PC-9 (cell line): ENCODE results near the gene PHF20. TPM values are rescaled to one million over a fixed set of nuclear protein-coding genes. Genes with fewer than 3 reads are reported as not detected.
A peak's percentile ranks its signal among the peaks of the same experiment; 100 is the strongest.

Experiments used
- BruUV-seq: library from RNA; stranded (reverse); fragments of 400-500 nt; replicated peaks from 2 replicates; lab custom pipeline; 2021; lab: Mats Ljungman, UMichigan
- CTCF ChIA-PET: fragments of 300-600 bp; sonication (Branson Sonifier 250); formaldehyde crosslinking; loops from one replicate; lab custom pipeline; 2022; ENCODE audit warnings: antibody characterized with exemption; lab: Charles Lee
- POLR2A ChIA-PET: fragments of 300-600 bp; sonication (Branson Sonifier 250); formaldehyde crosslinking; loops from one replicate; lab custom pipeline; 2022; ENCODE audit warnings: antibody characterized with exemption; ENCODE audit not compliant: unreplicated experiment; lab: Charles Lee
- DNase-seq, 2 experiments: peaks; one replicate each; pipeline versions ENCODE4 v3.0.0 to v3.0.0-alpha.2; 2015 to 2022; ENCODE audit warnings: mixed read lengths in 1 of 2
- H2AFZ ChIP-seq: fragments of 200-600 bp; sonication (generic); 2 replicates; pipeline ENCODE4 v1.8.1; 2017; ENCODE audit warnings: antibody characterized with exemption
- H3F3A ChIP-seq: fragments of 200-600 bp; sonication (generic); 2 replicates; pipeline ENCODE4 v1.8.1; 2017; ENCODE audit warnings: antibody characterized with exemption, mild to moderate bottlenecking, low read depth; ENCODE audit not compliant: insufficient read depth
- H3K27ac ChIP-seq: fragments of 200-600 bp; sonication (generic); 2 replicates; pipeline ENCODE4 v1.6.1; 2016; ENCODE audit warnings: mixed run types
- H3K27me3 ChIP-seq: fragments of 200-600 bp; sonication (generic); 2 replicates; pipeline ENCODE4 v1.6.1; 2016; ENCODE audit warnings: low read depth, mixed run types; ENCODE audit not compliant: insufficient read depth
- H3K36me3 ChIP-seq: fragments of 200-600 bp; sonication (generic); 2 replicates; pipeline ENCODE4 v1.6.1; 2016; ENCODE audit warnings: low read depth, mixed run types
- H3K4me1 ChIP-seq: fragments of 200-600 bp; sonication (generic); replicated peaks from 2 replicates; pipeline ENCODE4 v1.6.1; 2016; ENCODE audit warnings: mixed run types; ENCODE audit not compliant: insufficient read depth
- H3K4me2 ChIP-seq: fragments of 200-600 bp; sonication (generic); 2 replicates; pipeline ENCODE4 v1.6.1; 2017; ENCODE audit warnings: mixed run types
- H3K4me3 ChIP-seq: fragments of 200-600 bp; sonication (generic); 2 replicates; pipeline ENCODE4 v1.6.1; 2016; ENCODE audit warnings: mixed run types
- H3K79me2 ChIP-seq: fragments of 200-600 bp; sonication (generic); 2 replicates; pipeline ENCODE4 v1.6.1; 2017; ENCODE audit warnings: low read depth, mixed run types
- H3K9me2 ChIP-seq: fragments of 200-600 bp; sonication (generic); 2 replicates; pipeline ENCODE4 v1.8.1; 2017; ENCODE audit warnings: mild to moderate bottlenecking; ENCODE audit not compliant: insufficient read depth
- H3K9me3 ChIP-seq: fragments of 200-600 bp; sonication (generic); 2 replicates; pipeline ENCODE4 v1.8.1; 2016; ENCODE audit warnings: low read depth; ENCODE audit not compliant: insufficient read depth
- H4K20me1 ChIP-seq: fragments of 200-600 bp; sonication (generic); 2 replicates; pipeline ENCODE4 v1.8.1; 2017; ENCODE audit not compliant: insufficient read depth
- EZH2 ChIP-seq: fragments of 200-600 bp; sonication (generic); IDR thresholded peaks from 2 replicates; pipeline ENCODE4 v1.8.0; 2017; ENCODE audit warnings: antibody characterized with exemption, low read depth
- intact Hi-C: fragments of 100-400 bp; cut with micrococcal nuclease; formaldehyde crosslinking; loops from one replicate; pipeline ENCODE4 v1.10.0; 2022; ENCODE audit not compliant: unreplicated experiment
- total RNA-seq: library from RNA; stranded (reverse); gene quantifications from 2 replicates; pipeline ENCODE4 v1.2.3, GENCODE V29; 2021
- TF ChIP-seq, protein P1 (sequence below): fragments of 200-600 bp; sonication (generic); conservative IDR thresholded peaks from 2 replicates; pipeline ENCODE4 v1.6.1; 2017; ENCODE audit warnings: mixed run types, antibody characterized with exemption, mild to moderate bottlenecking, moderate library complexity

PHF20 gene
- total RNA-seq, 1 experiment from 2014 or later = 59.8 TPM

- CTCF ChIA-PET = interaction anchor here (0.6 to 0.7 kb wide), 2 partner anchors 32 to 1221 kb away, joined by 3 read pairs; no protein-coding TSS in a partner anchor
- H3K4me1 ChIP-seq = peaks cover 27% of the 10 kb centered on the region
- DNase-seq = no peak
Measured at GRCh38 chr20:35876033-35876320, 104.2 kb downstream of the PHF20 start.

GRCh38 chr20:35877611-35878010 lies 105.8 kb downstream of the PHF20 start:
- H4K20me1 ChIP-seq = no peaks in the 10 kb centered on the region
- H3K27me3 ChIP-seq = no peaks in the 10 kb centered on the region
- CTCF ChIA-PET = interaction anchor here (0.6 kb wide), 1 partner anchor 43 kb away, joined by 3 read pairs; no protein-coding TSS in a partner anchor
- intact Hi-C loops = no loop called here
- no peak overlapping the region for H3K4me2 ChIP-seq
- TF ChIP-seq EZH2 = no peak
- TF ChIP-seq, protein P1, sequence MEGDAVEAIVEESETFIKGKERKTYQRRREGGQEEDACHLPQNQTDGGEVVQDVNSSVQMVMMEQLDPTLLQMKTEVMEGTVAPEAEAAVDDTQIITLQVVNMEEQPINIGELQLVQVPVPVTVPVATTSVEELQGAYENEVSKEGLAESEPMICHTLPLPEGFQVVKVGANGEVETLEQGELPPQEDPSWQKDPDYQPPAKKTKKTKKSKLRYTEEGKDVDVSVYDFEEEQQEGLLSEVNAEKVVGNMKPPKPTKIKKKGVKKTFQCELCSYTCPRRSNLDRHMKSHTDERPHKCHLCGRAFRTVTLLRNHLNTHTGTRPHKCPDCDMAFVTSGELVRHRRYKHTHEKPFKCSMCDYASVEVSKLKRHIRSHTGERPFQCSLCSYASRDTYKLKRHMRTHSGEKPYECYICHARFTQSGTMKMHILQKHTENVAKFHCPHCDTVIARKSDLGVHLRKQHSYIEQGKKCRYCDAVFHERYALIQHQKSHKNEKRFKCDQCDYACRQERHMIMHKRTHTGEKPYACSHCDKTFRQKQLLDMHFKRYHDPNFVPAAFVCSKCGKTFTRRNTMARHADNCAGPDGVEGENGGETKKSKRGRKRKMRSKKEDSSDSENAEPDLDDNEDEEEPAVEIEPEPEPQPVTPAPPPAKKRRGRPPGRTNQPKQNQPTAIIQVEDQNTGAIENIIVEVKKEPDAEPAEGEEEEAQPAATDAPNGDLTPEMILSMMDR = no peak
- H3K4me1 ChIP-seq = peaks cover 43% of the 10 kb centered on the region
- H3K27ac ChIP-seq = no peak overlapping the region
- peaks cover 33% of the 10 kb centered on the region for H3F3A ChIP-seq
- H3K4me3 ChIP-seq = no peak overlapping the region
- no TSS peak for BruUV-seq
- H2AFZ ChIP-seq = no peak overlapping the region
- 0 out of 2 replicates have a peak, but pooled peaks cover 2% of the 10 kb centered on the region for H3K36me3 ChIP-seq
- H3K79me2 ChIP-seq = no peaks in the 10 kb centered on the region
- no peak for DNase-seq
- no peaks in the 10 kb centered on the region for H3K9me3 ChIP-seq
- POLR2A ChIA-PET = no interaction called here
- peaks cover 5% of the 10 kb centered on the region; the same call in 1 of the 2 replicates for H3K9me2 ChIP-seq

More at GRCh38 chr20:35876033-35876320, 104.2 kb downstream of the PHF20 start:
- 0 out of 2 replicates have a peak, but pooled peaks cover 3% of the 10 kb centered on the region for H3K36me3 ChIP-seq
- H3K79me2 ChIP-seq = no peaks in the 10 kb centered on the region
- intact Hi-C loops = no loop called here
- H3K9me2 ChIP-seq = no peaks in the 10 kb centered on the region
- peaks cover 21% of the 10 kb centered on the region for H3F3A ChIP-seq
- H3K4me3 ChIP-seq = peak overlapping the region; percentile 6; the same call in 1 of the 2 replicates
- TF ChIP-seq, protein P1 = no peak
- TF ChIP-seq EZH2 = no peak
- no peaks in the 10 kb centered on the region for H4K20me1 ChIP-seq
- BruUV-seq = TSS peak; percentile 96
- no peaks in the 10 kb centered on the region for H3K9me3 ChIP-seq
- H2AFZ ChIP-seq = no peak overlapping the region
- peak overlapping the region; percentile 80 for H3K27ac ChIP-seq
- H3K4me2 ChIP-seq = peak overlapping the region; percentile 70
- POLR2A ChIA-PET = interaction anchor here (0.6 to 1.6 kb wide), 6 partner anchors 9 to 1263 kb away, joined by 4 to 11 read pairs (median 6); partner anchors contain the start of gene RBM39
- H3K27me3 ChIP-seq = no peaks in the 10 kb centered on the region

DNA sequence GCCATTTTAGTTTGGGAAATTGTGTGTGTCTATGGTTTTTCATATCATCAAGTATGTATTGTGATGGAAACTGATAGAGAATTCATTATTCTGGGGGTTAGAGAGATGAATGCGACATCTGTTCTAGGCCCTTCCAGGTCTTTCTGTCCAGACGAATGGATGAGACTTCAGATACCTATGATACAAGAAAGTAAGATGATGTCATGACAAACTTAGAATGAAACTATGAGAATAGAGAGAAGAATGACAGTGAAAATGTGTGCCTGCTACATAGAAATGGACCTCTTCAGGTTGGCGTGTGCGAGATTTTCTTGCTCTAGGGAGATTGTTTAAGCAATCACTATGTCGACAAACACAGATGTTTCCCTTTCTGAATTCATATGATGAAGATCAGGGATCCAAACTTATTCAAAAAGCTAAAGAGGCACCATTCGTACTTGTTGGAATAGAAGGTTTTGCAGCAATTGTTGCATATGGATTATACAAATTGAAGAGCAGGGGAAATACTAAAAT lies 106.4 kb downstream of the PHF20 start:
- Histone ChIP-seq H3K4me2 (no peak overlapping the region), H3K27me3 (no peaks in the 10 kb centered on the region), H3K79me2 (no peaks in the 10 kb centered on the region), H3K4me1 (peaks cover 49% of the 10 kb centered on the region), H3K9me2 (peaks cover 5% of the 10 kb centered on the region; the same call in 1 of the 2 replicates), H3K27ac (no peak overlapping the region), H3F3A (peaks cover 38% of the 10 kb centered on the region), H3K4me3 (no peak overlapping the region), H3K36me3 (no peaks in the 10 kb centered on the region), H3K9me3 (no peaks in the 10 kb centered on the region), H4K20me1 (no peaks in the 10 kb centered on the region), H2AFZ (no peak overlapping the region)
- no peak for DNase-seq
- no peak for TF ChIP-seq EZH2
- TF ChIP-seq, protein P1 = no peak
- intact Hi-C loops = no loop called here
- CTCF ChIA-PET = interaction anchor here (0.6 kb wide), 1 partner anchor 44 kb away, joined by 3 read pairs; no protein-coding TSS in a partner anchor
- BruUV-seq = no TSS peak
- POLR2A ChIA-PET = no interaction called here
